ENCODE data around the gene LRRC38.

Gene LRRC38

GRCh38 chr1:13487957-13488356, 25.8 kb downstream of the LRRC38 start:
- Mint-ChIP-seq H3K9me3 (no peaks in the 10 kb centered on the region), H3K4me1 (peaks cover 14% of the 10 kb centered on the region), H3K27ac (no peak overlapping the region), H3K36me3 (ENCODE audit: low read depth) (no peaks in the 10 kb centered on the region), H3K27me3 (ENCODE audit: low read depth) (peaks cover 32% of the 10 kb centered on the region), H3K4me3 (no peak overlapping the region)
- TF ChIP-seq CTCF (IDR thresholded peaks at IDR 0.05; ENCODE audit: unreplicated experiment in 3 of 3) = no peak

GRCh38 chr1:13487143-13487868, 26.5 kb downstream of the LRRC38 start:
- Mint-ChIP-seq H3K4me3 (no peak overlapping the region), H3K27me3 (ENCODE audit: low read depth) (peaks cover 28% of the 10 kb centered on the region), H3K27ac (no peak overlapping the region), H3K9me3 (no peaks in the 10 kb centered on the region), H3K36me3 (ENCODE audit: low read depth) (no peaks in the 10 kb centered on the region), H3K4me1 (peaks cover 14% of the 10 kb centered on the region)
- no peak for TF ChIP-seq CTCF (IDR thresholded peaks at IDR 0.05; ENCODE audit: unreplicated experiment in 3 of 3)

- no peaks in the 10 kb centered on the region for H3K36me3 Mint-ChIP-seq (ENCODE audit: low read depth)
- no peaks in the 10 kb centered on the region for H3K9me3 Mint-ChIP-seq
- peaks cover 14% of the 10 kb centered on the region for H3K4me1 Mint-ChIP-seq
- H3K4me3 Mint-ChIP-seq = no peak overlapping the region
- peaks cover 25% of the 10 kb centered on the region for H3K27me3 Mint-ChIP-seq (ENCODE audit: low read depth)
- H3K27ac Mint-ChIP-seq = no peak overlapping the region
- TF ChIP-seq CTCF (IDR thresholded peaks at IDR 0.05; ENCODE audit: unreplicated experiment in 3 of 3) = no peak
Measured at GRCh38 chr1:13483946-13484345, 29.9 kb downstream of the LRRC38 start.

- Mint-ChIP-seq H3K36me3 (ENCODE audit: low read depth) (no peaks in the 10 kb centered on the region), H3K9me3 (peaks cover 4% of the 10 kb centered on the region), H3K4me1 (peaks cover 8% of the 10 kb centered on the region), H3K27ac (no peak overlapping the region), H3K27me3 (ENCODE audit: low read depth) (peaks cover 27% of the 10 kb centered on the region), H3K4me3 (no peak overlapping the region)
- no peak for TF ChIP-seq CTCF (IDR thresholded peaks at IDR 0.05; ENCODE audit: unreplicated experiment in 3 of 3)
Measured at GRCh38 chr1:13482600-13482999, 31.2 kb downstream of the LRRC38 start.

- no peak for TF ChIP-seq CTCF (IDR thresholded peaks at IDR 0.05; ENCODE audit: unreplicated experiment in 3 of 3)
- Mint-ChIP-seq H3K27ac (no peak overlapping the region), H3K27me3 (ENCODE audit: low read depth) (peaks cover 20% of the 10 kb centered on the region)
Measured at GRCh38 chr1:13479171-13479856, 34.5 kb downstream of the LRRC38 start.

More at GRCh38 chr1:13479171-13479856, 34.5 kb downstream of the LRRC38 start:
- H3K4me3 Mint-ChIP-seq = no peak overlapping the region
- no peaks in the 10 kb centered on the region for H3K4me1 Mint-ChIP-seq
- no peaks in the 10 kb centered on the region for H3K36me3 Mint-ChIP-seq (ENCODE audit: low read depth)
- H3K9me3 Mint-ChIP-seq = peaks cover 10% of the 10 kb centered on the region

Measured in nephron (organoid).